Sigmoid colon (tissue), 7 donors: ENCODE measurements around the gene ARFGAP1. TPM values are rescaled to one million over a fixed set of nuclear protein-coding genes. Genes with fewer than 3 reads are reported as not detected.

Experiments
- DNase-seq: peaks from one replicate; pipeline ENCODE4 v3.0.0-alpha.2; 2019
- H3K27ac ChIP-seq, 4 donors: fragments of 200-600 bp; sonication (generic); one replicate each; pipeline ENCODE4 v1.5.1; 2016 to 2019; ENCODE audit warnings: mild to moderate bottlenecking in 1 of 4
- H3K27me3 ChIP-seq, 3 donors: fragments of 200-600 bp; sonication (generic); one replicate each; pipeline ENCODE4 v1.5.1; 2019; ENCODE audit warnings: mild to moderate bottlenecking in 1 of 3
- H3K36me3 ChIP-seq, 4 donors: fragments of 200-600 bp; sonication (generic); one replicate each; pipeline ENCODE4 v1.5.1; 2016 to 2019
- H3K4me1 ChIP-seq, 4 donors: fragments of 200-600 bp; sonication (generic); one replicate each; pipeline ENCODE4 v1.5.1; 2017 to 2019
- H3K4me3 ChIP-seq, 4 donors: fragments of 200-600 bp; sonication (generic); one replicate each; pipeline ENCODE4 v1.5.1; 2017 to 2019; ENCODE audit warnings: mild to moderate bottlenecking in 2 of 4, moderate library complexity in 1 of 4
- H3K9me3 ChIP-seq, 4 donors: fragments of 200-600 bp in 3 of 4; sonication (generic) in 3 of 4; one replicate each; pipeline versions ENCODE4 v1.5.1 to v1.6.1; 2013 to 2019
- EP300 ChIP-seq, 4 donors: sonication (generic); formaldehyde crosslinking; IDR thresholded peaks; one replicate each; pipeline ENCODE4 v1.6.1; 2017; ENCODE audit warnings: antibody characterized with exemption in 4 of 4
- POLR2A ChIP-seq, 2 donors: fragments of 450-650 bp; IDR thresholded peaks; one replicate each; pipeline ENCODE4 v1.6.1; 2016; ENCODE audit warnings: antibody characterized with exemption in 2 of 2, mild to moderate bottlenecking in 2 of 2, moderate library complexity in 2 of 2
- POLR2AphosphoS5 ChIP-seq, 4 donors: sonication (generic); formaldehyde crosslinking; IDR thresholded peaks; one replicate each; pipeline ENCODE4 v1.6.1; 2017; ENCODE audit warnings: antibody characterized with exemption in 4 of 4
- WGBS, 2 donors: extraction: QIAGEN DNeasy Blood & Tissue Kit; methylation state at CpG; one replicate each; pipeline ENCODE4 v1.1.7; 2013; 5-methylcytosine and 5-hydroxymethylcytosine counted together
- intact Hi-C: fragments of 100-400 bp; cut with DNase I; formaldehyde crosslinking; loops from one replicate; pipeline ENCODE4 v1.15.1; 2023
- polyA plus RNA-seq, 3 donors: library from polyadenylated mRNA; stranded (reverse); fragments of 200-250 nt; gene quantifications; one replicate each; pipeline ENCODE4 v1.2.3, GENCODE V29; 2013
- total RNA-seq, 4 donors: library from RNA; depleted of rRNA; stranded (reverse); fragments of >200 nt; gene quantifications; one replicate each; pipeline ENCODE4 v1.1.0, GENCODE V29; 2016
- TF ChIP-seq, protein P1 (sequence below), 4 experiments: fragments of 450-650 bp in 3 of 4; fragments of 200-600 bp in 1 of 4; IDR thresholded peaks; one replicate each; pipeline ENCODE4 v1.5.1; 2016 to 2019; ENCODE audit warnings: antibody characterized with exemption in 4 of 4, mild to moderate bottlenecking in 3 of 4, moderate library complexity in 2 of 4
- donor health status: healthy with polysubstance abuse.
- donor health status: Bipolar disorder and iron deficiency.
- donor health status: healthy.

The ARFGAP1 gene
- total and polyA plus RNA-seq, 7 donors = 19.8 to 109 (median 31.8) TPM

DNA sequence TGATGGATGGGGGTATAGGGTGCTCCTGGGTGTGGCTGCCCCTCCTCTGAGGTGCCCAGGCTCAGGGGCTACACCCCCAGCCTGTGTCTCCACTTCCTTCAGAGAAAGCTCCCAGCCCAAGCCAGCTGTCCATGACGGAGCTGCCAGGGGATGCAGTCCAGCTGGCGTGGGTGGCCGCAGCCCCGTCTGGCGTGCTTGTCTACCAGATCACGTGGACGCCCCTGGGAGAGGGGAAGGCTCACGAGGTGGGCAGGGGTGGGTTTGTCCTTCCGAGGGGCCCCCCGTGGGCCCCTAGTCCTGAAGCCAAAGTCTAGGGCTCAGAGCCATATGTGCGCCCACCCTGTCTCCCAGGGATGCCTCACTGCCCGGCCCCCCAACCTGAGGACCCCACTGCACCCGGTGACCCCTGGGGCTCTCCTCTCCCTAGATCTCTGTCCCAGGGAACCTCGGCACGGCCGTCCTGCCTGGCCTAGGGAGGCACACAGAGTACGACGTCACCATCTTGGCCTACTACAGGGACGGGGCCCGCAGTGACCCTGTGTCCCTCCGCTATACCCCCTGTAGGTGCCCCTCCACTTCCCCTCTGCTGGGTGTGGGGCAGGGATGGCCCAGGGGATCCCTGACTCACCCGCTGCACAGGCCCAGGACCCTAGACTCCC, 40.2 kb downstream of the ARFGAP1 start:
- TF ChIP-seq POLR2A (IDR thresholded peaks at IDR 0.05) = no peak
- no peak for TF ChIP-seq POLR2AphosphoS5 (IDR thresholded peaks at IDR 0.05)
- no peak for TF ChIP-seq EP300 (IDR thresholded peaks at IDR 0.05)
- TF ChIP-seq, protein P1, sequence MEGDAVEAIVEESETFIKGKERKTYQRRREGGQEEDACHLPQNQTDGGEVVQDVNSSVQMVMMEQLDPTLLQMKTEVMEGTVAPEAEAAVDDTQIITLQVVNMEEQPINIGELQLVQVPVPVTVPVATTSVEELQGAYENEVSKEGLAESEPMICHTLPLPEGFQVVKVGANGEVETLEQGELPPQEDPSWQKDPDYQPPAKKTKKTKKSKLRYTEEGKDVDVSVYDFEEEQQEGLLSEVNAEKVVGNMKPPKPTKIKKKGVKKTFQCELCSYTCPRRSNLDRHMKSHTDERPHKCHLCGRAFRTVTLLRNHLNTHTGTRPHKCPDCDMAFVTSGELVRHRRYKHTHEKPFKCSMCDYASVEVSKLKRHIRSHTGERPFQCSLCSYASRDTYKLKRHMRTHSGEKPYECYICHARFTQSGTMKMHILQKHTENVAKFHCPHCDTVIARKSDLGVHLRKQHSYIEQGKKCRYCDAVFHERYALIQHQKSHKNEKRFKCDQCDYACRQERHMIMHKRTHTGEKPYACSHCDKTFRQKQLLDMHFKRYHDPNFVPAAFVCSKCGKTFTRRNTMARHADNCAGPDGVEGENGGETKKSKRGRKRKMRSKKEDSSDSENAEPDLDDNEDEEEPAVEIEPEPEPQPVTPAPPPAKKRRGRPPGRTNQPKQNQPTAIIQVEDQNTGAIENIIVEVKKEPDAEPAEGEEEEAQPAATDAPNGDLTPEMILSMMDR (IDR thresholded peaks at IDR 0.05) = no peak
- no peaks in the 10 kb centered on the region for H3K36me3 ChIP-seq
- H3K4me3 ChIP-seq = no peak overlapping the region
- intact Hi-C loops = loop anchor here (5.0 kb wide), 1 partner anchor 69 kb away; no protein-coding TSS in a partner anchor
- no peak overlapping the region for H3K27ac ChIP-seq
- WGBS, 2 donors = 70 to 76% methylated on average over 22 of the region's 22 CpGs
- no peaks in the 10 kb centered on the region for H3K9me3 ChIP-seq
- no peaks in the 10 kb centered on the region for H3K4me1 ChIP-seq
- peaks cover 0 to 23% (median 17%) of the 10 kb centered on the region in 3 donors for H3K27me3 ChIP-seq
- no peak for DNase-seq

GRCh38 chr20:63313349-63314014, 40.9 kb downstream of the ARFGAP1 start:
- intact Hi-C loops = loop anchor here (5.0 kb wide), 1 partner anchor 69 kb away; no protein-coding TSS in a partner anchor
- TF ChIP-seq, protein P1 (IDR thresholded peaks at IDR 0.05) = no peak
- TF ChIP-seq POLR2A (IDR thresholded peaks at IDR 0.05) (no peak), POLR2AphosphoS5 (IDR thresholded peaks at IDR 0.05) (no peak), EP300 (IDR thresholded peaks at IDR 0.05) (no peak)
- H3K9me3 ChIP-seq = no peaks in the 10 kb centered on the region
- H3K27me3 ChIP-seq = peaks cover 0 to 16% (median 10%) of the 10 kb centered on the region in 3 donors
- DNase-seq = no peak
- H3K4me3 ChIP-seq = no peak overlapping the region
- H3K36me3 ChIP-seq = no peaks in the 10 kb centered on the region
- H3K4me1 ChIP-seq = no peaks in the 10 kb centered on the region
- WGBS, 2 donors = 46 to 75% methylated on average over 25 of the region's 25 CpGs
- no peak overlapping the region for H3K27ac ChIP-seq

DNA sequence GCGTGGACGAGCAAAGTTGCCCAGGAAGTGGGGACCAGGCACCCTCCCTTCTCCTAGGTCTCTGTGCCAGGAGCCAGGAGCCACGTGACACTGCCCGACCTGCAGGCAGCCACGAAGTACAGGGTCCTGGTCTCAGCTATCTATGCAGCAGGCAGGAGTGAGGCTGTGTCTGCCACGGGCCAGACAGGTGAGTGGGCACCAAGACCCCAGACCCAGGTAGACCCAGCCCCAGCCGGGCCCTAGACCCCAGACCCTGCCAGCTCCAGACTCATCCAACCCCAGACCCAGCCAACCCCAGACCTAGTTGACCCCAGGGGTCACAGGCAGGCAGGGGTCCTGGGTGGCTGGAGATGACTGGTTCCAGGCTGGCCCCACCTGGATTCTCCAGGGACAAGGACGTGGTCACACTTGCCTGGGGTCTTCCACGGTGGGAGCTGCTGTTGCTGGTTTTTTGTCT, 41.4 kb downstream of the ARFGAP1 start:
- peaks cover 0 to 11% (median 8%) of the 10 kb centered on the region in 3 donors for H3K27me3 ChIP-seq
- no peak for DNase-seq
- 31 to 74% methylated on average over 9 of the region's 9 CpGs for WGBS, 2 donors

DNA sequence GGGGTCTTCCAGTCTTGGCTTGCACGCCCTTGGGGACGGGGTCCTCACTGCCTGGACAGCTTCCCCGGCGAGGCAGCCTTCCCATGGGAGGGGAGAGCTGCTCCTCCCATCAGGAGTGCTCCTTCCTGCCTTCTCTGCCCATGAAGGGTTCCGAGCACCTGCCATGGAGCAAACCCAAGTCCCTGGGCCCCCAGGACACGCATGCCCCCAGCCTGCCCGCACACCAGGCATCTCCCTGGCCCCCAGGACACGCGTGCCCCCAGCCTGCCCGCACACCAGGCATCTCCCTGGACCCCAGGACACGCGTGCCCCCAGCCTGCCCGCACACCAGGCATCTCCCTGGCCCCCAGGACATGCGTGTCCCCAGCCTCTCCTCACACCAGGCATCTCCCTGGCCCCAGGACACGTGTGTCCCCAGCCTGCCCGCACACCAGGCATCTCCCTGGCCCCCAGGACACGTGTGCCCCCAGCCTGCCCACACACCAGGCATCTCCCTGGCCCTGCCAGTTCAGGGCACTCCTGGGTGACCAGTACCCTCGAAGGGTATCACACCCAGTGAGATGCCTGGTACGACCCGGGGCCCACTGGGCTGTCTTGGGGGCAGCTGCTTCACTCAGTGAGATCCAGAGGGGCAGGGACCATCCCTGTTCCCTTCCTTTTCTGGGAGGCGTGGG, 42.1 kb downstream of the ARFGAP1 start:
- Histone ChIP-seq H3K36me3 (no peaks in the 10 kb centered on the region), H3K4me1 (no peaks in the 10 kb centered on the region), H3K9me3 (no peaks in the 10 kb centered on the region), H3K27me3 (peaks cover 0 to 11% (median 3%) of the 10 kb centered on the region in 3 donors), H3K27ac (no peak overlapping the region), H3K4me3 (no peak overlapping the region)
- intact Hi-C loops = loop anchor here (5.0 kb wide), 1 partner anchor 68 kb away; no protein-coding TSS in a partner anchor
- WGBS, 2 donors = 73 to 85% methylated on average over 21 of the region's 21 CpGs
- DNase-seq = no peak
- TF ChIP-seq EP300 (IDR thresholded peaks at IDR 0.05) = no peak
- TF ChIP-seq, protein P1 (IDR thresholded peaks at IDR 0.05) = no peak

More for the DNA sequence above, 41.4 kb downstream of the ARFGAP1 start:
- Histone ChIP-seq H3K4me1 (no peaks in the 10 kb centered on the region), H3K9me3 (no peaks in the 10 kb centered on the region), H3K4me3 (no peak overlapping the region), H3K27ac (no peak overlapping the region), H3K36me3 (no peaks in the 10 kb centered on the region)
- intact Hi-C loops = loop anchor here (5.0 kb wide), 1 partner anchor 68 kb away; no protein-coding TSS in a partner anchor
- no peak for TF ChIP-seq POLR2AphosphoS5 (IDR thresholded peaks at IDR 0.05)
- TF ChIP-seq POLR2A (IDR thresholded peaks at IDR 0.05) = no peak
- TF ChIP-seq, protein P1 (IDR thresholded peaks at IDR 0.05) = no peak
- no peak for TF ChIP-seq EP300 (IDR thresholded peaks at IDR 0.05)
